ENCODE results near the gene KLHL29.

DNA sequence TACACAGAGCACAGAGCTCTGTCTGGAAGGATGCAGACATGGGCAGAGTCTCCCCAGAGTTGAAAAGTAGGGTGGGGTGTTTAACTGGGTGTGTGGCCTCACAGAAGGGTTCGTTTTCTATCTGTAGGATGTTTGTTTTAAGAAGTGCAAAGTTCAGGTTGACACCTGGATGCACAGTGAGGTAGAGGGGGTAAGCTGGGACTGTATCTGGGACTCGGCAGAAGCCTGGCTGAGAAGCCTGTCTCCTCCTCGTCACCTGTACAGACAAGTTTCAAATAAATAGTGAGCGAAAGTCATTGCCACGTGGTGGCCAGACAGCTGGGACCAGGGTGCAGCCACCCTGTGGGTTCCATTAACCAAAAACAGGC lies 145.9 kb downstream of the KLHL29 start:
- TF ChIP-seq POLR2A (IDR thresholded peaks at IDR 0.05; ENCODE audit: low read depth, low read length), result no peak
- TF ChIP-seq TAF1 (IDR thresholded peaks at IDR 0.05; ENCODE audit: low read depth, low read length), result no peak
- TF ChIP-seq POLR2AphosphoS5 (IDR thresholded peaks at IDR 0.05; ENCODE audit: low read depth, low read length), result no peak
- TF ChIP-seq SPI1 (IDR thresholded peaks at IDR 0.05; ENCODE audit: low read depth, low read length), result no peak
- TF ChIP-seq PAX5 (IDR thresholded peaks at IDR 0.05; ENCODE audit: insufficient read depth, low read length, severe bottlenecking), result no peak
